ENCODE data around the gene NHEJ1. TPM values are rescaled to one million over a fixed set of nuclear protein-coding genes. Genes with fewer than 3 reads are reported as not detected.

NHEJ1 gene
- total RNA-seq, 1 experiment from 2014 or later, result 20.8 TPM

- Histone ChIP-seq H3K9me3 (ENCODE audit: control insufficient read depth, low read depth, low read length) (no peaks in the 10 kb centered on the region), H2AFZ (ENCODE audit: low read length) (no peak overlapping the region), H2BK12ac (ENCODE audit: insufficient read length, low read depth, low read length) (no peak overlapping the region), H2AK5ac (ENCODE audit: insufficient read length, low read length) (no peak overlapping the region), H2BK120ac (ENCODE audit: low read depth, low read length, poor library complexity, severe bottlenecking) (no peak overlapping the region), H4K91ac (ENCODE audit: insufficient read length, low read depth, low read length) (no peak overlapping the region), H3T11ph (ENCODE audit: low read length) (no peak overlapping the region), H3K4ac (ENCODE audit: low read depth, low read length) (no peak overlapping the region), H4K8ac (replicated peaks; ENCODE audit: insufficient read length, low read depth, low read length) (no peak overlapping the region), H3K23me2 (ENCODE audit: insufficient read length, low read depth, low read length, poor library complexity, severe bottlenecking) (no peaks in the 10 kb centered on the region), H2BK5ac (ENCODE audit: insufficient read length, low read length) (no peak overlapping the region), H4K20me1 (ENCODE audit: control insufficient read depth, insufficient read depth, insufficient read length) (no peaks in the 10 kb centered on the region), H3K23ac (ENCODE audit: insufficient read length, low read depth, low read length) (no peak overlapping the region), H3K4me2 (ENCODE audit: insufficient read depth, insufficient read length, low read length) (no peak overlapping the region), H3K56ac (ENCODE audit: insufficient read length, low read depth, low read length) (no peak overlapping the region), H3K27me3 (ENCODE audit: insufficient read depth, low read length) (no peaks in the 10 kb centered on the region), H4K5ac (ENCODE audit: insufficient read length, low read depth, low read length) (no peak overlapping the region), H2BK15ac (ENCODE audit: low read depth, low read length) (no peak overlapping the region), H3K18ac (ENCODE audit: insufficient read length, low read depth, low read length) (no peak overlapping the region), H3K27ac (ENCODE audit: insufficient read length, low read depth, low read length) (no peak overlapping the region), H3K9ac (ENCODE audit: extremely low read depth, insufficient read length, low read length) (no peak overlapping the region), H3K79me2 (ENCODE audit: insufficient read depth, low read length) (no peaks in the 10 kb centered on the region), H3K4me1 (ENCODE audit: insufficient read depth, low read length) (no peaks in the 10 kb centered on the region; the same call in 1 of the 2 replicates), H2BK20ac (ENCODE audit: low read depth, low read length, poor library complexity, severe bottlenecking) (no peak overlapping the region), H3K14ac (ENCODE audit: insufficient read depth, low read length) (no peak overlapping the region), H3K79me1 (ENCODE audit: insufficient read depth, low read depth, low read length, poor library complexity, severe bottlenecking) (no peaks in the 10 kb centered on the region)
- no peak for TF ChIP-seq CTCF (conservative IDR thresholded peaks at IDR 0.05)
- Mint-ChIP-seq H3K4me1 (peaks cover 11% of the 10 kb centered on the region in 2 experiments), H3K27ac (no peak overlapping the region; a peak in 1 of 7 replicates), H3K9me3 (peaks cover 0 to 3% of the 10 kb centered on the region in 2 experiments; a peak in 2 of 5 replicates), H3K27me3 (ENCODE audit: low read depth) (peaks cover under 1% of the 10 kb centered on the region; the same call in 1 of the 2 replicates), H3K36me3 (ENCODE audit: insufficient read depth in 1 of 3, low read depth in 3 of 3) (peaks cover 0 to 1% (median 0%) of the 10 kb centered on the region in 3 experiments; a peak in 1 of 7 replicates), H3K4me3 (no peak overlapping the region)
- no CpG with 5 or more reads among the region's 5 CpGs for WGBS (ENCODE audit: extremely low coverage, insufficient read length, low lambda C conversion rate)
- no peak for DNase-seq
Observed at GRCh38 chr2:219087361-219087760, 73.3 kb downstream of the NHEJ1 start.

Measured in H9 (cell line).